Fibroblast of upper back skin (primary cell): Measurements from ENCODE around the gene MBOAT7.
A peak's percentile ranks its signal among the peaks of the same experiment; 100 is the strongest.

Experiments used
- DNase-seq: peaks from one replicate; pipeline ENCODE4 v3.0.0-alpha.2; 2013

Gene MBOAT7

DNA sequence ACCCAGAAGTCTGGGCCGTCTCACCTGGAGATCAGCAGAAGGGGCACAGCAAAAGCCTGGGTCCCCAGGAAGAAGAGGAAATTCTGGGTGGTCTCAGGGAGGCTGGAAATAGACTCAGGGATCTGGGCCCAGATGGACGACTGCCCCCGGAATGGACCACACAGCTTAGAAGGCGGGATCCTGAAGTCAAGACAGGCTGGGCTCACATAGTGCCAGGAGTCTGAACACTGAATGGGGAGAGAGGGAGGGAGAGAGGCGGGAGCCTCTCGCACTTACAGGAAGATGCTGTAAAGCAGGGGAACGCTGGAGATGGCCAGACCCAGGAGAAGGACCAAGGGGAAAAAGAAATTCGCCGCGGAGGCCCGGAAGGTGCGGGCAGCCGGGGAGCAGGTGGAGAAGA lies 28.5 kb downstream of the MBOAT7 start:
- no peak for DNase-seq

DNA sequence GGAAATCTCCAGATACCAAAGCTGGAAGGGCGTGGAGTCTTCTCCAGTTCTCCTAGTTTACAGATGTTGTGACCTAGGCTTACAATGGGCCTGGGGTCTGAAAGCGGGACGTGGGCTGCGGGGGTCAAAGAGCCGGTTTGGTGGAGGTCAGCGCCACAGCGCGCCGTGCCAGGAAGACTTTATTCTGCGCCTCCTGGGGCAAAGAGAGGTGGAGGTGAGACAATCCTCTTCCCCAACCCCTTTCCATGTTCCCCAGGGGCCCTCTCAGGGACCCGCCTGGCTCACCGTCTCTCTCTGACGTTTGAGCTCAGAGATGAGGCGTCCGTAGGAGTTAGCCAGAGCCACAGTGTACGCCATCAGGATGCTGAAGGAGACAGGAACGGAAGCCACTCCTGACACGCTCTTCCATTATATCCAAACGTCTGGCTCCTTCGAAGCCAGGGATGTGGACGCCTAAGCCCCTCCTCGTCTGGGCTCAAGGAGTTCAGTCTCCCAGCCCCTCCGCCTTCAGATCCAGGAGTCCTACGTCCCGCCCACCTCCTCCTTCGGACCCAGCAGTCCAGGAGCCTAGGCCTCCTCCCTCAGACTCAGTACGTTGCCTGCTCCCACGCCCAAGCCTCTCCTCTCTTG lies 29.1 kb downstream of the MBOAT7 start:
- DNase-seq = no peak

DNA sequence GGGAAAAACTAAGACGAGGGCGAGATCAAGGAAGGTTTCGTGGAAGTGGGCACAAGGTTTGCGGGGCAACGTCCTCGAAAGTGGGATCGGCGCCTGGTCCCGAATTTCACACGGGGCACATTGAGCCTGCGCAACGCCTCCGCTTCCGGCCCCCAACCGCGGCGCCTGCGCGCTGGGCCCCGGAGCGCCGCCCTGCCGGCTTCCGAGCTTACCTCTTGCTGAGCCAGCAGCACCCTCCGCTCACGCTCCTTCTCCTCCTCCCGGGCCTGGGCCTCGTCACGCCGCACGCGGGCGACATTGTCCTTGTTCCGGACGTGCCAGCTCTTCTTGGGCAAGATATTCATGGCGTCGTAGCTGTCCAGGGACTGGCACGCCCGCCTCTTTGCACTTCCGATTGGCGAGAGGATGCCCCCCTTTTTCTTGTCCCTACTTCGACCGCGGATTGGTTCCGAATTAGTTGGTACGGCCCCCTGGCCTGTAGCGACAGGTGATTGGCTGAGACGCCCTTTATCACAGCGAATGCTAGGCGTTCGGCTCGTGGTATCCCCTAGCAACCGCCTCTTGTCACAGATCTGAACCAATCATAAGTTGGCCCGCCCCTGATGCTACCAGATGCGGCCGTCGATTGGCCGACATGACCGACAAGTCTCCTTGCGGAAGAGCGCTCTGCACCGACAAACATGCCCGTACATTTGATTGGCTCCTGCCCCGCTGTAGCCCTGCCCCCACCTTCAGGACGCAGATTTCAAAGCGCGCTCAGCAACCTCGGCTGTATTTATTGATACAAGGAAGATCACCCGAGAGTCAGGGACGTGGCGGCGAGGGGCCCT lies 29.8 kb downstream of the MBOAT7 start, which contains the start of gene LENG1:
Gene LENG1, minus strand, starts transcription at position 370 of the 830 bp plus-strand sequence. Its CDS starts 26 bp downstream, at position 344.
- DNase-seq = peak; percentile 100

DNA sequence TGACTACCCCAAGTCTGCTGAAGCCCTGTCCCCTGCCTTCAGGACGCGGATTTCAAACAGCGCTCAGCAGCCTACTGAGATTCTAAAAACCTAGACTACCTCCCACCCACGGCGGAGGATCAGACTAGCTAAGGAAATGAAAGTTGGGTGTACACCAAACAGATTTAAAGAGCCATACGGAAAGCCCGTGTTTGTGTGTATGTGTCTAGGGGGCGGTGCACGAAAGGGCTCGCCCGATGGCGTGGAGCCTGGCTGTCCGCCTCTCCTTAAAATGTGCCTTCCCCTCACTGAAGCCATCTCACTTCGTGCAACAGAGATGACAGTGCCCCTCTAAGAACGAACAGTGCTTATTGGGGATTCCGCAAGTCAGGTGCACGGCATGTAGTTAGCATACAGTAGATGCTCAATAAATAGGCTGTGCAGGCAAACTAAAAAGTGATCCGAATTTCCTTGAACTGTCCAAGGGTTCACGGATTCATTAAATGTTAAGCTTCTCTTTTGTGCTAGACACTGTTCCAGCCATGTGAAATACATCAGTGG lies 30.5 kb downstream of the MBOAT7 start:
- DNase-seq = no peak

DNA sequence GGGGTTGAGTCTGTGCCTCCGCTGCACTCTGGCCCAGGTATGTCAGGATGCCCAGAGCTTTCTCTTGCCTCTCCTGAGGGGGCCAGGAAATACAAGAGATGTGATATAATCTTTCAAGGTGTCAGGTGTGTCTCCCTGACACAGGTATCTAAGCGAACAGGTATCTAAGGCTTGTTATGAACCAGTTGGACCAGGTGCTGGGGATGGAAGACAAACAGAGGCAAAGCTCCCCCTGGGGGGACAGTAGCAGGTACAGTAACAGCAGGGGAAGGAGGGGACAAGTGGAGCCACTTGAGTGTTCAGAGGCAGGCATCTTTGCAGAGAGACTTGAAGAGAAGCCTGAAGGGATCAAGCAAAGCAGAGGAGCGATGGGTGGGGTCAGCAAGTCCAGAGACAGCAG lies 32.4 kb downstream of the MBOAT7 start:
- DNase-seq = no peak

DNA sequence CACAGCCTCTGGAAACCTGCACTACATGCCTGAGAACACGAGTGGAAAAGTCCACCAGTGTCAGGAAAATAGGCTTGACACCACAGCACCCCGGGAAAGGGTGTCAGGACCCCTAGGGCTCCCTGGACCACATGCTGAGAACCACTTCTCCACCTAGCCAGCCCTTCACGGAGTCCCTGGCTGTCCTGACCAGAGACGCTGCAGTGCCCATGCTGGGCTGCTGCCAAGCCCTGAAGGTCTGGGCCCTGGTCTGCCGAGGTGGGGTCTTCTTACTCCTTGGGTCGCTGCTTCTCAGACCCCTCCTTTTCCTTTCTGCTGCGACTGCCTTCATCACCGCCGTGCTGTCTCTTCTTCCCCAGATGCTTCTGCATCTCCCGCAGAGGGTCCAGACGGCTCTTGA lies 32.9 kb downstream of the MBOAT7 start:
- DNase-seq = no peak

DNA sequence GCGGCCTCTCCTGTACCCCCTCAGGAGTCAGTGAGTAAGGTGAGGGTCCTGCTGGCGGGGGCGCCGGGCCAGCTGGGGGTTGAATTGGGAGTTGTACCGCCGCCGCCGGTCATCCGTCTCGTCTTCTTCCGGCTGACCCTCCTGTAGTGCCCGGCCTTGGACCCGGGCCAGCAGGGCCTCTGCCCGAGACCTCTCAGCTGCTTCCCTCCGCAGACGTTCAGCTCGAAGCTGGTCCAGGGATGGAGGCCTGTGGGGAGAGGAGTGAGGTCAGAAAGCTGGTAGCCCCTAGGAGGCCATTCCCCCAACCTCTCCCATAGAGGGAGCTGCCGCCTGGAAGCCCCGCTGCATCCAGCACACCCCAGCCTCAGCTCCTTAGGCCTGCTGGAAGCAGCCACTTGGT lies 33.7 kb downstream of the MBOAT7 start:
- no peak for DNase-seq

DNA sequence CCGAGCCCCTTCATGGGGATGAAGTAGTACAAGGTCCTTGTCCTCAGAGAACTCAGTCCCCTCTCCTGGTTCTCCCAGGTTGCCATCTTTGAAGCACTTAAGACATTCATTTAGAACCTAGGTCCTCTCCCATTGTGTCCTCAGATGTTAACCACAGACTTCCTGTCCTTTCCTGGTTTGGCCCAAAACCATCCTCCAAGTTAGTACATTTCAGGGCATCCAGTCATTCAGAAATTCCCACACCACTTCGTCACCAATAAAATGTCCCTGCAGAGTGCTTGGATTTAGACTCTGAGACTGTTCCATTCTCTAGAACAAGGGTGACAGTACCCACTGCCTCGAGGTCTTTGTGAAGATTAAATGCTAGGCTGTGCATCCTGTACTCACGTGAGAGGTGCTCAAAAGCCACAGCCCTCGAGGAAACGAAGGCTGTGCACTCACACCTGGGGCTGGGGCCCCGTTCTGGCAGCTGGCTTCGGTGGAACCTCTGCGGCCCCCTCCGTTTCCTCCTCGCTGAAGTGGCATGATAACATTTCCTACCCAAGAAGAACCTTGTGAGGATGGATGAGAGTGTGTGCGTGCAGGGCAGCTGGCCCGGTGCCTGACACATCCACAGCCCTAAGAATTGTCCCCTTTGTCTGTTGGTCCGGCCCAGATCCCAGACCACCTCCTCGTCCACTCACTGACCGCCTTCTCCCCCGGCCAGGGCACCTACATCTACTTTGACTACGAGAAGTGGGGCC lies 34.6 kb downstream of the MBOAT7 start:
- peak; percentile 16 for DNase-seq

DNA sequence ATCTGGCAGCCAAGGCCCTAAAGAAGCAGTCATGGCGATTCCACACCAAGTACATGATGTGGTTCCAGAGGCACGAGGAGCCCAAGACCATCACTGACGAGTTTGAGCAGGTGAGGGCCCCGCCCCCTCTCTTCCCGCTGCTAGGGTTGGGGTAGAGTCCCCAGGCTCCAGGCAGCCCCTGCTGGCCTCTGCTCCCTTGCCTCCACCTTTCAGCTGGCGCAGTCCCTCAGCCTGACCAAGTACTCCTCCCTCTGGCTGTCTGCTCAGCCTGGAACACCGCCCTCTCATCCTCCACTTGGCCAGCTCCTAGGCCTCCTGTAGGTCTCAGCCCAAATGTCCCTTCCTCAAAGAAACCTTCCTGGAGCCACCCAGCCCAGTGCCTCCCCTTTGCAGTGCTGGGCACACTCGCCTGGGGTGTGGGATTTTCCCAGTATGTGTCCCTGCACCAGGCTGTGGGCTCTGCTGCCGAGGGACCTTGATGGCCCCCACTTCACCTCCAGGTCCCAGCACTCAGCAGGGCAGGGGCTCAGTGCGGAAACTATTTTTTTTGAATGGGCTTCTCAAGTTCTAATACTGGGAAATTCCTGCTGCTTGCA lies 35.6 kb downstream of the MBOAT7 start:
- no peak for DNase-seq

DNA sequence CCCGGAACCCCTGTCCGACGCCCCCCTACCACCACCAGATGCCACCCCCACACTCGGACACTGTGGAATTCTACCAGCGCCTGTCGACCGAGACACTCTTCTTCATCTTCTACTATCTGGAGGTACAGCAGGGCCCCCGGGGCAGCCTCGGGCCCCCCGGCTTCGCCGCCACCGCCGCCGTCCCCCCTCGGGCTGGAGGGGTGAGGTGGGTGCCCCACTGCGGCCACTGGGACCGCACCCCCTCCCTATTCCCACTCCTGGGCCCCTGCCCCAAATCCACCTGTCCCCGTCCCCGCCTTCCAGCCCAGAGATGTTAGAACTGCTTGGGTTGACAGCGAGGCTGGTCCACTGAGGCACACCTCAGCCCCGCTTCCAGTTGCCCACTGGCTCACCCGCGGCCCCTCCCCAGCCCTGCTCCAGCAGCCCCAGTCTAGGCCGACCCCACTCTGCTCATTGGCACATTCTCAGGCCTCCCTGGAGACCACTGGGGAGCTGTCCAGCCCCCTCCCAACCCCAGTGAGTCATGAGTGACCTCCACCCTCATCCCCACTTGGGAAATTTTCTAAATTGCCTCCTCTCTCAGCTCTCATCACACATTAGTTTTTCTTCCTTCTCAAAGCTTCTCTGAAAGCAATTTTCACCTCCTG lies 36.4 kb downstream of the MBOAT7 start:
- no peak for DNase-seq

DNA sequence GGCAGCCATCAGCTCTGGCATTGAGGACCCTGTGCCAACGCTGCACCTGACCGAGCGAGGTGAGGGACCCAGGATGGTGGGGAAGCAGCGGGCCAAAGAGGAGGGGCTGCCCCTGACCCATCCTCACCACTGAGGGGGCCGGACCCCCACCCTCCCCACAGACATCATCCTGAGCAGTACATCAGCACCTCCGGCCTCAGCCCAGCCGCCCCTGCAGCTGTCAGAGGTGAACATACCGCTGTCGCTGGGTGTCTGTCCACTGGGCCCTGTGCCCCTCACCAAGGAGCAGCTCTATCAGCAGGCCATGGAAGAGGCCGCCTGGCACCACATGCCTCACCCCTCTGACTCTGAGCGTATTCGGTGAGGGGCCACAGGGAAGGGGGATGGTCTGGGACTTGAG lies 37.1 kb downstream of the MBOAT7 start:
- no peak for DNase-seq

DNA sequence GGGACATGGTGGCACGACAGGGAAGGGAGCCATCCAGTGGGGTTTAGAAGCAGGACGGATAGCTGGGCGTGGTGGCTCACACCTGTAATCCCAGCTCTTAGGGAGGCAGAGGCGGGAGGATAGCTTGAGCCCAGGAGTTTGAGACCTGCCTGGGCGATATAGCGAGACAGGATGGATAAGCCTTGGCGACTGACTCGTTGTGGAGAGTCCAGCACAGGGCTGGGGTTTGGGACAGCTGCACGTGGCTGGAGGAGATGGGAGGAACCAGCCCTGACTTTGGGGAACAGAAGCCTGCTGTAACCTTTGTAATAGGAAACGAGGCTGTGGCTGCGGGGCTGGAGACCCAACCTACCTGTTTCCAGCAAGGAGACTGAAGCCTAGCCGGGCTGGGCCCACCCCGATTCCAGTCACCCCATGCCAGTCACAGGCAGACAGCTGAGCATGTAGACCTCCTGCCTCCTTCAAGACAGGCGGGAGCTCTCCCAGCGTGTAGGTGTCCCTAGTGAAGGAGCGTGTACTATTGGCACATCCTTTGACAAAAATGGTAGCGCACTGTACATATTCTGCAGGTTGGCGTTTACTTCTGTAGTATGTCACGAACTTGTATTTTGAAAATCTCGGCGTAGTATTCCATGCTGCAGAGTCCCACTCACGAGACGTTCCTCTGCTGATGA lies 37.9 kb downstream of the MBOAT7 start:
- no peak for DNase-seq

DNA sequence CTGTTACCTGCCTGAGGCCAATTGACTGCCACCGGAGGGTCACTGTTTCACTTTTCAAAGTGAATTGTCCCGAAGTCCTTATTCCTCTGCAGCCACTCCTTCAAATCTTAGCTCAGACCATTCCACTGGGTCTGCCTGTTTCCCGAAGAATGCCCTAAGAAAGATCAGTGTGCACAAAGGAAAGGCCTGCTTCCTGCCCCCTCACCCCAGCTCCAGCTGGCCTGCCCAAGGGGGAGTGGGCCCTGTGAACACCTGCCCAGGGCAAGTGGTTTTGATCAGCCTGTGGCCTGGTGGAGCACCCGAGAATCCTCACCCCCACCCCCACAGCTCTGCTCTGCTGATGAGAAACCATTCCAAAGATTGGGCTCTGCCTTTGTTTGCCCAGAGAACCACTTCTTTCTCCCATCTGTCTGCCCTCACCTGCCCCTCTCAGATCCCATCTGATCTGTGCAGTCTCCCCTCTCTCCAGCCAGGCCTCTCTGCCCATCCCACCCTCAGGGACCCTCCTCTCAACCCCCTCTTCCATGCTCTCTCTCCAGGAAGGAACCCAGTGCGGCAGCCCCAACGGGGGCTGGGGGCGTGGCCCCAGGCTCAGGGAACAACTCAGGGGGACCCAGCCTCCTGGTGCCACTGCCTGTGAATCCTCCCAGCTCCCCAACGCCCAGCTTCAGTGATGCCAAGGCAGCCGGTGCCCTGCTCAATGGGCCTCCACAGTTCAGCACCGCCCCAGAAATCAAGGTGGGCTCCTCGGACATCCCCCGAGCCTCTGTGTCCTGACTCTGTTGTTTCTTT lies 40.2 kb downstream of the MBOAT7 start:
- no peak for DNase-seq

DNA sequence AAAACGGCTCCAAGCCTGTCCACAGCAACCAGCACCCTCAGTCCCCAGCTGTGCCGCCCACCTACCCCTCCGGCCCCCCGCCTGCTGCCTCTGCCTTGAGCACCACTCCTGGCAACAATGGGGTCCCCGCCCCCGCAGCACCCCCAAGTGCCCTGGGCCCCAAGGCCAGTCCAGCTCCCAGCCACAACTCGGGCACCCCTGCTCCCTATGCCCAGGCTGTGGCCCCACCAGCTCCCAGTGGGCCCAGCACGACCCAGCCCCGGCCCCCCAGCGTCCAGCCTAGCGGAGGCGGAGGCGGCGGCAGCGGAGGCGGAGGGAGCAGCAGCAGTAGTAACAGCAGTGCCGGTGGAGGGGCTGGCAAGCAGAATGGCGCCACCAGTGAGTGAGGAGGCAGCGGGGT lies 41.2 kb downstream of the MBOAT7 start:
- DNase-seq = no peak

DNA sequence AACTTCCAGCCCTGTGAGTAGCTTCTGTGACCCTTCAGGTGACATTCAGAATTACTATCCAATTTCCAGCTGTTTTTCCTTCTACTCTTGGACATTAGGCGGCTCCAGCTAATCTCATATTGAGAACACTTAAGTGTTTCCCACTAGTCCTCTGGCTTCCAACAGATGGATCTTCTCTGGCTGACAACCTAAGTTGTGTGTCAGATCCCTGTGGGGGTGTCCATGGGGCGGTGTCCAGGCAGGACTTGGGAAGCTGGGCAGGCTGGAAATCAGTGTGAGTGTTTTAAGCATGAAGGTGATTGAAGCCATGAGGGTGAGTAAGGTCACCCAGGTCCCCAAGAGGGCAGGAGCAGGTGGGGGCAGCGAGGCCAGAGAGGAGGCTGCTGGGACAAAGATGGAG lies 41.7 kb downstream of the MBOAT7 start:
- no peak for DNase-seq

DNA sequence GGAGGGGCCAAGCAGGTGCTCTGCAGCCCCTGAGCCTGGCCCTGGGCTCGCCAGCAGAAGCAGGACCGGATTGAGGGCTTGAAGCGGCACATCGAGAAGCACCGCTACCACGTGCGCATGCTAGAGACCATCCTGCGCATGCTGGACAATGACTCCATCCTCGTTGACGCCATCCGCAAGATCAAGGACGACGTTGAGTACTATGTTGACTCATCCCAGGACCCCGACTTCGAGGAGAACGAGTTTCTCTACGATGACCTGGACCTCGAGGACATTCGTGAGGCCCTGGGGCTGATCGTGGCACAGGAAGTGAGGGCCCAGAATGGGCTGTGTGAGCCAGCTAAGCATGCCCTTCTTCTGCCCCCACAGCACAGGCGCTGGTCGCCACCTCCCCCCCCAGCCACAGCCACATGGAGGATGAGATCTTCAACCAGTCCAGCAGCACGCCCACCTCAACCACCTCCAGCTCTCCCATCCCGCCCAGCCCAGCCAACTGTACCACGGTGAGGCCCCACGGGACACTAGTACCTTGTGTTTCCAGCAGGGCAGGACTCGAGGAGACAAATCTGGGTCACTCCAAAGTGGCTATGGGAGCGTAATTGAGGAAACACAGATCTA lies 43.7 kb downstream of the MBOAT7 start:
- no peak for DNase-seq

DNA sequence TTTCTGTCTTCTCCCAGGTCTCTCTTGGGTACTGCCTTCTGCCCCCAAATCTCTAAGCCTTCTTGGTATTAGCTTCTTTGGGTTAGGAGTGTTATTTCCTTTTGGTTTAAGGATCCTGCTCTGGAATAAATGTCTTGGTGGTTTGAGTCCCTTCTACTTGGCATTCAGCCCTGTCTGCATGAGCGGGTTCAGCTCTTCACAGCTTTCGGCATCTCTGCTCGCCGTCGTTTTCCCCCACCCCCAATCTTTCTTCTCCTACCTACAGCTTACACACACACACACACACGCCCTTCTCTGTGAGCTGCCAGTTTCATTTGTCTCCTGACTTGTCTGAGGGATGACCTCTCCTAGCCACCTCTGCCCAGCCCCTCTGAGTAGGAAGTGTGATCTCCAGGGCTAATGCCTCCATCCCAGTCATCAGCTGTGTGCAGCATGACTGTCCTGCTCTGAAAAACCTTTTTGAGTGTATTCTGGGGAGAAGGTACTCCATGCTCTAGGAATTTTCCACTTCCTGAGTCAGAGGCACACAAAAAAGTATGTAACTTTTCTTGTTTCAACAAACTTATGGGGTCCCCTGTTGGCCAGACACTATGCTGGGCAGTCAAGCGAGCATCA lies 47.1 kb downstream of the MBOAT7 start:
- no peak for DNase-seq

DNA sequence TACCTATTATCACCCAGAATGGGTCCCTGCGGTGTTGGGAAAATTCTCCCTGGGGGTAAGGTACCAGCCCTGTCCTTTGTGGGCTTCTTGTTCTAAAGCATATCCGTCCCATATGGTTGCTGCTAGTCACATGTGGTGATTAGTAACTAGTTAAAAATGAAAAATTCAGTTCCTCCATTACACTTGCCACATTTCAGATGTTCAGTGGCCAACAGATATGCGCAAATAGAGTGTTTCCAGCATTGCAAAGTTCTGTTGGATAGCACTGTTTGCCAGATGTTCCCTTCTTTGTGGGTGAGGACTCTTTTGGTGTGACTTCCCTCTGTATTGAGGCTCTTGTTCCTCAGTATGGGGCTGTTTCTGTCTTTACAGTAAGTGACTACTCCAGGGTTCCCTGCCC lies 48.0 kb downstream of the MBOAT7 start:
- DNase-seq = peak; percentile 39

DNA sequence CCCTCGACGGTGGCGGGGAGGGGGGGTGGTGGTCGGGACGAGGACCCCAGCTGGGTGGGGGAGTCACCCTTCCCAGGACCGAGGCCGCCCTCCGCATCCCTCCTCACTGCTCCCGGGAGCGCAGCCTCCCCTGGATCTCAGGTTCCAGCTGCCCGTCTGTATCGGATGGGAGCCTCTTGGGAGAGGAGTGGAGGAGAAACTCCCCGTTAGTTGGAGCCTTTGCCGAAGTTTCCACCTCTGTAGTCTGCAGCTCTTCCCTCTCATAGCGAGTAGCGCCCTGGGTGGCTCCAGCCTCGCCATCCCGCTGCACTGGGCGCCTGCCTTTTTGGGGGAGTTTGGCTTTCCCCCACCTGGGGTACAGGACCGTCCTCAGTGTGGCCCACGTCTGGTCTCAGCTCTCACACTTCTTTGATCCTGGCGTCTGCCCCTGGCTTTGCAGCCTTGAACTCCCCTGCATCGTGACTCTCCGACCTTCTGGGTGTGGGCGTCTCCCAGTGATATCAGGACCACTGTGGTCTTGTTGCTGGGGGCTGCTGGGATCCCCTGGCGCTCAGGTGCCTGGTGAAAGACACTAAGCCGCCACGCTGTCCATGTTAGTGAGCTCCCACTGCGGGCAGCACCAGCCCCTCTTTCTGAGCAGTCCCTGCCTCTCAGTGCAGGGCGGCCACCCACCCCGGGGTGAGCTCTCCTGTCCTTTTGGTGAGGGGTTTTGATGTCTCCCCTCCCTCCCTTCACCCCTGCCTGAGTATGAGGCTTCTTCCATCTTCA lies 50.7 kb downstream of the MBOAT7 start:
- no peak for DNase-seq
